ENCODE data around the gene MB21D2.

MB21D2 gene

GRCh38 chr3:192890347-192891335, 27.0 kb downstream of the MB21D2 start:
- no peak for DNase-seq (ENCODE audit: low read depth)

GRCh38 chr3:192889679-192890078, 28.0 kb downstream of the MB21D2 start:
- no peak for DNase-seq (ENCODE audit: low read depth)

GRCh38 chr3:192888190-192888589, 29.5 kb downstream of the MB21D2 start:
- no peak for DNase-seq (ENCODE audit: low read depth)

GRCh38 chr3:192887701-192888100, 30.0 kb downstream of the MB21D2 start:
- DNase-seq (ENCODE audit: low read depth), result no peak

GRCh38 chr3:192887047-192887446, 30.6 kb downstream of the MB21D2 start:
- DNase-seq (ENCODE audit: low read depth), result no peak

- no peak for DNase-seq (ENCODE audit: low read depth)
Observed at GRCh38 chr3:192884777-192885773, 32.6 kb downstream of the MB21D2 start.

GRCh38 chr3:192883512-192883911, 34.1 kb downstream of the MB21D2 start:
- no peak for DNase-seq (ENCODE audit: low read depth)

- no peak for DNase-seq (ENCODE audit: low read depth)
Observed at GRCh38 chr3:192881159-192881786, 36.4 kb downstream of the MB21D2 start.

- no peak for DNase-seq (ENCODE audit: low read depth)
Observed at GRCh38 chr3:192880313-192880712, 37.3 kb downstream of the MB21D2 start.

GRCh38 chr3:192879346-192880031, 38.2 kb downstream of the MB21D2 start:
- no peak for DNase-seq (ENCODE audit: low read depth)

GRCh38 chr3:192875971-192876565, 41.6 kb downstream of the MB21D2 start:
- no peak for DNase-seq (ENCODE audit: low read depth)

- DNase-seq (ENCODE audit: low read depth), result no peak
Observed at GRCh38 chr3:192870822-192871221, 46.8 kb downstream of the MB21D2 start.

- DNase-seq (ENCODE audit: low read depth), result no peak
Observed at GRCh38 chr3:192869131-192870031, 48.3 kb downstream of the MB21D2 start.

GRCh38 chr3:192867645-192868044, 50.0 kb downstream of the MB21D2 start:
- no peak for DNase-seq (ENCODE audit: low read depth)

GRCh38 chr3:192866804-192867203, 50.9 kb downstream of the MB21D2 start:
- DNase-seq (ENCODE audit: low read depth), result no peak

- DNase-seq (ENCODE audit: low read depth), result no peak
Observed at GRCh38 chr3:192864941-192865340, 52.7 kb downstream of the MB21D2 start.

GRCh38 chr3:192863091-192863420, 54.6 kb downstream of the MB21D2 start:
- DNase-seq (ENCODE audit: low read depth), result no peak

GRCh38 chr3:192862408-192863090, 55.1 kb downstream of the MB21D2 start:
- DNase-seq (ENCODE audit: low read depth), result no peak

GRCh38 chr3:192861972-192862371, 55.7 kb downstream of the MB21D2 start:
- no peak for DNase-seq (ENCODE audit: low read depth)
